ENCODE results near the gene PRKCSH.

PRKCSH gene

DNA sequence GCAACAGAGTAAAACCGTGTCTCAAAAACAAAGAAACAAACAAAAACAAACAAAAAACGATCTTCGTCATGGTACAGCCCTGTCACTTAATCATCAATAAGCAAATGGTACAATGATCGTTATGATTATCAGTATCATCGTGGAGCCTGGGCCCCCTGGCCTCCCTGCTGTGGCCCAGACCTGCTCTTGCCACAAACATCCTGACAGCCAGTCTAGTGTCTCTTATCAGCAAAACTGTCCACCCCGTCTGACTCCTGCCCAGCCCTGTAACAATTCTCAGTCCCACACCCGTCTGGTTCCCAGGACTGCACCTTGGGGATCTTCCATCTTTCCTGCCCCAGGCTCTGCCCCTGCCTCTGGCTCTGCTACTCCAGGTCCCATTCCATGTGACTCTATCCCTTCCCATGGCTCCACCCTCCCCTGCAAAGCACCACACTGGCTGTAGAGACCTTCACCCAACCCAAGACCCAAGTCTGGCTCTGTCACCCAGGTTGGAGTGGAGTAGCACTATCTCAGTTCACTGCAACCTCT, 64.5 kb downstream of the PRKCSH start:
- intact Hi-C loops (cut with micrococcal nuclease) = no loop called here
- Mint-ChIP-seq H3K9me3 (no peaks in the 10 kb centered on the region), H3K27me3 (no peaks in the 10 kb centered on the region), H3K4me1 (ENCODE audit: low read depth) (peaks cover 11% of the 10 kb centered on the region), H3K4me3 (no peak overlapping the region), H3K27ac (peak overlapping the region; percentile 6), H3K36me3 (ENCODE audit: low read depth) (peaks cover 56% of the 10 kb centered on the region)

All from dendritic cell treated with granulocyte-macrophage colony-stimulating factor and Interleukin-4, amounts not matched to agents 40 ng/mL and 50 ng/mL, for 4 days (primary cell).